Jurkat, Clone E6-1 (cell line): ENCODE results near the gene ACVR2B.

Experiments used
- DNase-seq: peaks from one replicate; pipeline ENCODE4 v3.0.0-alpha.2; 2011; ENCODE audit warnings: low read depth, low spot score
- H3K4me3 ChIP-seq: 2 replicates; pipeline ENCODE4 v1.5.1; 2011; ENCODE audit warnings: mild to moderate bottlenecking, low read length, control low read depth, moderate library complexity

Gene ACVR2B

DNA sequence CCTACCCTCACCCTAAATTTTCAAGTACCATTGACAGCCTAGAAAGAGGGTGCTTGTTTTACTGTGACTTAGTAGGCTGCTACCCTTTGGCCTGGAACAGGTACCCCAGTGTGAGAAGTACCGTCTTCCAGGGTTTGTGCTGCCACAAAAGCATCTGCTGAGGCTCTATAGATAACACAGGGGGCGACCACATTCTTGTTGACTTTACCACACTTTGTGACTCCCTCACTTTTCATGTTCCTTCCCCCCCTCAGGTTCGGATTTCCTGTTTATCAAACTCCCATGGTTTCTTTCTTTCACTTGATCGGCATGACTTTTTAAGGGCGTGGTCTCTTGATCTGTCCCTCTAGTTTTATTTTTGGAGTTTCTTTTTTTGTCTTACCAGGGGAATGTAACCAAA, 66.0 kb downstream of the ACVR2B start:
- peak; percentile 96 for DNase-seq
- no peak overlapping the region for H3K4me3 ChIP-seq

DNA sequence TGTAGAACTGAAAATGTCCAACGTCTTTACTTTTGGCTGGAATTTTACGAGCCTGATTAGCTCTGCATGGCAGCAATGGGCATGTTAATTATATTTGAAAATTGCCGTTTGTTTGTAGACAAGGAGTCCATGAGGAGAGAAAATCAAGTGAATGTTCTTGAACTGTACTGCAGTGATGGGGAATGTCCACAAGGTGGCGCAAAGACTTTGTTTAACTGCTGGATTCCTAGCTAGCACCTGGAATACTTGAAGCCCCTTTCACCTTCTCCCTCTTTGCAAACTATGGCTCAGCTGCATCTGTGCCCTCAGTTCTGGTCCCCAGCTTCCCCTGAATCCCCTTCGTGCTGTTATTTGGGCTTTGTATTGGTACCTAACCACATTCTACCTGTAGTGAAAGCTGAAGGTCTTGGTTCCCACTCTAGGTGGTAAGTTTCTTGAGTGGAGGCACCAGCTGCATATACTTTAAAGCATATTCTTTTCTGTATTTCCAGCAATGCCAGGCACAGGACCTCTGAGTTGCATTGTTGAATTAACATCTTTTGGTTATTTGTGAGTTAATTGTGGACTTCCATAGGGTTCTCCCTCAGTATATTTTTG, 67.8 kb downstream of the ACVR2B start:
- peak; percentile 81 for DNase-seq
- H3K4me3 ChIP-seq: no peak overlapping the region

DNA sequence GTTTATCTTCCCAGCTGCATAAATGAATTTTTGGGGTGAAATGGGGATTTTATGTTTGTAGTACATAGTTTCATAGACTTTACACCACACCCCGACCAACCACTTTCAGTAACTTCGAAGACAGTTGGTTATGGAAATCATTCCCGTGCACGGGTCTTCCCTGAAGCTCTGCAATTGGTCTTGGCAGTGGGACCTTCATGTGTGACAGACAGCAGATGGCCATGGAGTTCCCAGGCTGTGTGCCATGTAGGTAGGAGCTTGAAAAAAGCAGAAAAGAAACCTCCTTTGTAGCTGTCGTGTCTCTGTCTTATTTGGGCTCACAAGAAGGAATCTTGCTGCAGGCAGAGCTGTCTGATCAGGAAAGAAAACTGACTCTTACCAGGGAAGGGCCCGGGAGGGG, 68.3 kb downstream of the ACVR2B start:
- no peak for DNase-seq

DNA sequence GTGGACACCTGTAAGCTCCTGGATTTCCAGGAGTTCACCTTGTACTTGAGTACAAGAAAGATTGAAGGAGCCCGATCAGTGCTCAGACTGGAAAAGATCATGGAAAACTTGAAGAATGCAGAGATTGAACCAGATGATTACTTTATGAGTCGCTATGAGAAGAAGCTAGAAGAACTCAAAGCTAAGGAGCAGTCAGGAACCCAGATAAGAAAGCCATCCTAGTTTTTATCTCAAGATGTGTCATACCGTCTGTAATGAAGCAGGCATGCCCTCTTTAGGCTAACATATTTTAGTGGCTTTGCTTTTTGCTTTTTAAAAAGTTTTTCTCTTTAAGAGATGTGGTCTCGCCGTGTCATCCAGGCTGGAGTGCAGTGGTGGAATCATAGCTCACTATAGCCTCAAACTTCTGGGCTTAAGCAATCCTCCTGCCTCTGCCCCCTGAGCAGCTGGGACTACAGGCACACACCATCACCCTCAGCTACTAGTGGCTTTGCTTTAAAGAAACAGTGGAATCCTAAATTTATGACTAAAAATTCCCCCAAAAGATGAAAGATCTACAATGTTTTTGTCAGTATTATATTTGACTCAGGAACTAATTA, 70.5 kb downstream of the ACVR2B start:
- no peak overlapping the region for H3K4me3 ChIP-seq
- DNase-seq: no peak

More for the DNA sequence above, 68.3 kb downstream of the ACVR2B start:
- no peak overlapping the region for H3K4me3 ChIP-seq

DNA sequence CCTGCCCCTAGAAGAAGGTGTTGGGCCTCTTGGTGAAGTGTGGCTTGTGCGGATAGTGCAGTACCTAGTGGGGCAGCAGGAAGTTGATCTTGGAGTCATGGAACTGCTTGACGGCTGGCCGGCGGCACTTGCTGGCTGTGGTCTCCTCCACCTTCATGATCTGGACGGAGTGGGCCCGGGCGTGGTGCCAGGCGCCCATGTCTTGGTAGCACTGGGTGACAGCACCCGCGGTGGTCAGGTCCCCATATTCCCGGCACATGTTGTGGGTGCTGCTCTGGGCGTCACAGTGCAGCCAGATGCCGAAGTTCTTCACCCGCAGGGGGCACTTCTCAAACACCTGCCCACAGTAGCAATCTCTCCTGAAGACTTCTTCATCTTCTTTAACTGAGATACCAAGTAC, 73.1 kb downstream of the ACVR2B start:
- no peak overlapping the region for H3K4me3 ChIP-seq
- DNase-seq: no peak

DNA sequence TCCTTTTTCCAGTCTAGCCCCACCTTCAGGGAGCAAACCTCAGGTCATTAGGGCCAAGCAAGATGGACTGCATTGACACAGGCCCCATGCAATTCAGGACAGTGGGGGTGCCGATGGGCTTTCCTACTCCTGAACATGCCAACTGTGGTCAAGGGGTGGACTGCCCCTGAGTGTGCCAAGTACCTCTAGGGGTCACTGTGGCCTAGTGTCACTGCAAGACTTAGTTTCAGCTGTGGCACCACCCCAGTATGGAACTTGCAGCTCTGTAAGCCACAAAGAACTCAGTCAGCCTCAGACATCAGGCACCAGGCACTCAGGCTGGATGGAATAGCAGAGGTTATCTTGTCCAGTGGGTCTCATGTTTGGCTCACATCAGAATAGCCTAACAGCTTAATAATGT, 74.8 kb downstream of the ACVR2B start:
- H3K4me3 ChIP-seq: no peak overlapping the region
- no peak for DNase-seq

DNA sequence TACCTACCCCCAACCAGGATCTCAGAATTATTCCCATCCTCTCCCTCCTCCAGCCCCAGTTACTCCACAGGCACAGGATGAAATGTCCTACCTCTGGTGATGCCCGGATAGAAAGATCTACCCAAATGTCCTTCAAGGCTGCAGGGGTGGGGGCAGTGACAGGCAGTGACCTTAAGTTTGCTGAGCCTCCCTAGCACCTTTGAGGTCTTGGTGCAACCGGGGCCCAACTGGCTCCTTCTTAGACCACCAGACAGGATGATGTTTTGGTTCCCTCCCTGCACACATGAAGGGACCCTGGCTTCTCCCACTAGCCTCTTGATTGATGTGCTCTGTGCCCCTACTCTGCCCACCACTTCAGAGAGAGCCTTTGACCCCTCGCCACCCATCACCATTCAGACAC, 78.8 kb downstream of the ACVR2B start:
- DNase-seq: no peak
- H3K4me3 ChIP-seq: no peak overlapping the region

DNA sequence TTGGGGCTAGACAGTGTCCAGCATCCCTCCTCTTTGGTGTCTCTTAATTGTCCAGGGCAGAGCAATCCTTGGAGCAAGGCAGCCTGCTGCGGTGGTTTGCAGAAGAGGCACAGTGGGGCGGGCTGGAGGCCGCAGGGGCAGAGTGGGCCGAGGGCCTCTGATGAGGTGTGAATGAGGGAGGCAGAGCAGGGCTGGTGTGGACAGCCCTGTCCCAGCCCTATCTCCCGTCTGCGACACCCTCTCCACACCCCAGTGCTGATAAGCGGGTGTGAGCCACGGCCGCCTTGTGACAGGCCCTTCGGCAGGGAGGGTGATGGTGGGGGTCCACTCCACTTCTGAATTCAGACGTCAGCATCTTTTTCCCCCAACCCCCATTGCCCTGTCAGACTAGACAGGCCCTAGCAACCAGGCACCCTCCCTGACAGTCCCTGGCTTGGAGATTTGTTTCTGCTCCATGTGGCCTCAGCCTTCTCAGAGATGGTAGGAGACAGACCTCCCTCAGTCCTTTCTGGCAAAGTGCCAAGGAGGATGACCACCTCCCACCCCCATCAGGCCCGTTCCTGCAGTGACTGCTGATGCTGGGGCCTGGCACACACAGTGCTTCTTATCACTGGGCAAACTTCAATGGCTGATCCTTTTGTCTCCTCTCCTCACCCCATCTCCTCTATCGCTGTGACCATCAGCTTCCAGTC, 79.7 kb downstream of the ACVR2B start:
- no peak overlapping the region for H3K4me3 ChIP-seq
- DNase-seq: no peak

DNA sequence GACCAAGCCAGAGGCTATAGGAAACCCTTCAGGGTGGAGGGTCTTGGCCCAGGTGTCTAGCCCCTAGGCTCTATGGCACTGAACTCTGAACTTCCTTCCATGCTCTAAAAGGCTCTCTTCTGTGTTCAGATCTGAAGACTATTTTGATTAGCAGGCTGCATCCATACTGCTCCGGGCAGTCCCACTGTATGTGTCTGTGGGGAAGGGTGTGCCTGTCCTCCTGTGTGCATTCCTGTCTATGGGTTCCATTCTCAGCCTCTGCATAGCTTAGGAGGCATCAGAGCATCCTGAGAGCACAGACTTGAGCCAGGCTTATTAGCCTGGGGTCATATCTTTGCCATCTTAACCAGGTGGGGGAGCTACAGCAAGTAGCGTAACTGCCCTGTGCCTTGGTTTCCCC, 80.5 kb downstream of the ACVR2B start:
- DNase-seq: no peak
- H3K4me3 ChIP-seq: no peak overlapping the region

DNA sequence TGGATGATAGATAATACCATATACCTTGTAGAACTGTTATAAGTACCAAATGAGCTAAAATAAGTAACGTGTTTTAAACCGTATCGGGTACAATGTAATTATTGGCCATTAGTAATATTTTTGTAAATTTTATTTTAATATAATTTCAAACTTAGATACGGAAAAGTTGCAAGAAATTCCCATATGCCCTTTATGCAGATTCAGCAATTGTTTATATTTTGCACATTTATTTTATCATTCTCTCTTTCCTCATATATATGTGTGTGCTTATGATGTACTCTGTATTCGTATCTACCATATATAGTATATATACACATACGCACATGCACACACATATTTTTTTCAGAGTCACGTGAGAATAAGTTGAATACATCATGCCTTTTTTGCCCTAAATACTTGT, 80.9 kb downstream of the ACVR2B start:
- no peak for DNase-seq
- no peak overlapping the region for H3K4me3 ChIP-seq

DNA sequence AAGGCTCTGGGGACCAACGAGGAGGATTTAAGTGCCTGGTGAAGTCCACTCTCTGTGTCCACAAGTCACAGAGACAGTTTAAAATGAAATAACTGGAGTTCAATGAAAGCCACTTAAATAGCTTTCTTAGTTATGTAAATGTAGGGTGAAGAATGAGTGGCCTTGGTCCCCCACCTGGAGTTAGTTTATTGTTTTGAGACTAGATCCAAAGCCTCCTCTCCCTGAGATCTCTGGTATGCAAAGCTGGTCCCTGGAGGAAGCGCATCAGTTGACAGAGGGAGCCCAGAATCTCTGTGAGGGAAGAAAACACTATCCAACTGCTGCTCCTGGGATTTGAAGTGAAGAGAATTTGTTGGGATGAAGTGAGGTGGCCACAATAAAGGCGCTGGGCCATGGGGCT, 83.0 kb downstream of the ACVR2B start:
- no peak for DNase-seq
- H3K4me3 ChIP-seq: no peak overlapping the region

DNA sequence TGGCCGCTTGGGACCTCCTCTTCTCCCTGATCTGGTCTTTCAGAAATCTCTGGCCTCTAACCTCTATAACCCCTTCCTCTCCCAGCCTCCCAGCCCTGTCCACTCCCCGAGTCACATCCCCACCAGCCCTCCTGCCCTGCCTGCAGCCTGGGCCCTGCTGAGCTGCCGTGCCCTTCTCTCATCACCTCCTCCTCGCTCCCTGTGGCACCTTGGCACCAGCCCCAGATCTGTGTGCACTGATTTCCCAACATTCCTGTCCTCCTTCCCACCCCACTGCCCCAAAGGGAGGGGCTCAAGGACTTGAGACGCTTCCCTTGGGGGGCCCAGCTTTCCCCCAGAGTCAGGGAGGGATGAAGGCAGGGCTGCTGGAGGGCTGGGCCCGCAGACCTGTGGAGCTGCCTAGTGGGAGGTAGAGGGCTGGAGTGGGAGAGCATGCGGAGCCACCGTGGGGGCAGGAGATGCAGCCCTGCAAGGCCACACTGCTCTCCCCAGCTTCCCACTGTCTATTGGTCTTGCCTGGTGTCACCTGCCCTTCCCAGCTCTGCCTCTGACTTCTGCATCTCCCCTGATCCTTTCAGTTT, 85.2 kb downstream of the ACVR2B start:
- DNase-seq: no peak
- no peak overlapping the region for H3K4me3 ChIP-seq

DNA sequence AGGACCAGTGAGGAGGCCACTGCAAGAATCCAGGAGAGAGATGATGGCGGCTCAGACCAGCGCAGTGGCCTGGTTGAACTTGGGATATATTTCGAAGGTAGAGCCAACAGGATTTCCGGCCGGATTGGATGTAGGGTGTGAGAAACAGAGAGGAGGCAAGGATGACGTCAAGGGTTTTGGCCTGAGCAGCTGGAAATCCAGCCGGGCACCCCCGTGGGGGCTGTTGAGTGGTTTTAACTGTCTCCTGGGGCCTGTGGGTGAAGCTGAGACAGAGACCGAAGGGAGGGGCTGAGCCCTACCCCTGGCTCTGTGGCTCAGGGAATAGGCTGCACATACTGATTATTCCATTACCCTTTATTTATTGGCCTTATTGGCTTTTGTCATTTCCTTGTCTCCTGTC, 88.1 kb downstream of the ACVR2B start:
- DNase-seq: no peak
- no peak overlapping the region for H3K4me3 ChIP-seq
